ENCODE results near the gene NEB.

NEB gene, protein sequence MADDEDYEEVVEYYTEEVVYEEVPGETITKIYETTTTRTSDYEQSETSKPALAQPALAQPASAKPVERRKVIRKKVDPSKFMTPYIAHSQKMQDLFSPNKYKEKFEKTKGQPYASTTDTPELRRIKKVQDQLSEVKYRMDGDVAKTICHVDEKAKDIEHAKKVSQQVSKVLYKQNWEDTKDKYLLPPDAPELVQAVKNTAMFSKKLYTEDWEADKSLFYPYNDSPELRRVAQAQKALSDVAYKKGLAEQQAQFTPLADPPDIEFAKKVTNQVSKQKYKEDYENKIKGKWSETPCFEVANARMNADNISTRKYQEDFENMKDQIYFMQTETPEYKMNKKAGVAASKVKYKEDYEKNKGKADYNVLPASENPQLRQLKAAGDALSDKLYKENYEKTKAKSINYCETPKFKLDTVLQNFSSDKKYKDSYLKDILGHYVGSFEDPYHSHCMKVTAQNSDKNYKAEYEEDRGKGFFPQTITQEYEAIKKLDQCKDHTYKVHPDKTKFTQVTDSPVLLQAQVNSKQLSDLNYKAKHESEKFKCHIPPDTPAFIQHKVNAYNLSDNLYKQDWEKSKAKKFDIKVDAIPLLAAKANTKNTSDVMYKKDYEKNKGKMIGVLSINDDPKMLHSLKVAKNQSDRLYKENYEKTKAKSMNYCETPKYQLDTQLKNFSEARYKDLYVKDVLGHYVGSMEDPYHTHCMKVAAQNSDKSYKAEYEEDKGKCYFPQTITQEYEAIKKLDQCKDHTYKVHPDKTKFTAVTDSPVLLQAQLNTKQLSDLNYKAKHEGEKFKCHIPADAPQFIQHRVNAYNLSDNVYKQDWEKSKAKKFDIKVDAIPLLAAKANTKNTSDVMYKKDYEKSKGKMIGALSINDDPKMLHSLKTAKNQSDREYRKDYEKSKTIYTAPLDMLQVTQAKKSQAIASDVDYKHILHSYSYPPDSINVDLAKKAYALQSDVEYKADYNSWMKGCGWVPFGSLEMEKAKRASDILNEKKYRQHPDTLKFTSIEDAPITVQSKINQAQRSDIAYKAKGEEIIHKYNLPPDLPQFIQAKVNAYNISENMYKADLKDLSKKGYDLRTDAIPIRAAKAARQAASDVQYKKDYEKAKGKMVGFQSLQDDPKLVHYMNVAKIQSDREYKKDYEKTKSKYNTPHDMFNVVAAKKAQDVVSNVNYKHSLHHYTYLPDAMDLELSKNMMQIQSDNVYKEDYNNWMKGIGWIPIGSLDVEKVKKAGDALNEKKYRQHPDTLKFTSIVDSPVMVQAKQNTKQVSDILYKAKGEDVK (N-terminal part only)
- long read RNA-seq, donor 1: 0 reads
- long read RNA-seq, donor 2: 0 reads
- long read RNA-seq, donor 3: 0 reads
- long read RNA-seq, donor 4: 0 reads
- long read RNA-seq, donor 5: 0 reads
- long read RNA-seq, donor 6: 0 reads
- long read RNA-seq, donor 7: 0 reads
- long read RNA-seq, donor 8: 0 reads

- no peak for DNase-seq
Measured at GRCh38 chr2:151733771-151734672, at the start of gene NEB. NEB (minus strand) TSS chr2:151734476; CDS start chr2:151733156, 1,320 bp downstream.

DNA sequence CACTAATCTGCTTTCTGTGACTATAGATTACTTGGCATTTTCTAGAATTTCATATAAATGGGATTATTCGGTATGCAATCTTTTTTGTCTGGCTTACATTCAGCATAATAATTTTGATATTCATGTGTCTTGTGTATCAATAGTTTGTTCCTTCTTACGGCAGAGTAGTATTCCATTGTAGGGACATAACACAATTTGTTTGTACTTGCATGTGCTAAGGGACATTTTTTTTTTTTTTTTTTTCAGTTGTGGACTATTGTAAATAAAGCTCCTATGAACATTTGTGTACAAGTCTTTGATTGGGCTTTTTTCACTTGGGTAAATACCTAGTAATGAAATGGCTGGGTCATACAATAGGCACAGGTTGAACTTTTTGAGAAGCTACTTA lies 48.9 kb upstream of the NEB start:
- DNase-seq: no peak

GRCh38 chr2:151782378-151783132 lies 48.3 kb upstream of the NEB start:
- no peak for DNase-seq

DNA sequence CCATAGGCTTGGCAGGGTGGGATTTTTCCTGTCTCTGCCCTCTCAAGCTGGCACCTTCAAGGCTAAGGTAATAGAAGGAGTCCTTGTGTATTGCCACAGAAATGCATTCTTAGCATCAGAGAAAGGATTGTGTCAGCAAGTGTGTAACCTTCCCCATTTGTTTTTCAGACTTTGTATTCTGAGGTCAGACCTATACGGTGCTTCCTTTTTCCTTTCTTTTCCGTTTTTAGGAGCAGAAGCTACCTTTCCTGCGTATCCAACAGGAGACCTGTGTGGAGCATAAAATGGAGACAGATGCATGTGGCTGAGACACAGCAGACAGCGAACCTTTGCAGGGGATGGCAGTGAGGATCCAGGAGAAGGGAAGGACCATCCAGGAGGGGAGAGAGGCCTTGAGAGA lies 47.4 kb upstream of the NEB start:
- DNase-seq: no peak

DNA sequence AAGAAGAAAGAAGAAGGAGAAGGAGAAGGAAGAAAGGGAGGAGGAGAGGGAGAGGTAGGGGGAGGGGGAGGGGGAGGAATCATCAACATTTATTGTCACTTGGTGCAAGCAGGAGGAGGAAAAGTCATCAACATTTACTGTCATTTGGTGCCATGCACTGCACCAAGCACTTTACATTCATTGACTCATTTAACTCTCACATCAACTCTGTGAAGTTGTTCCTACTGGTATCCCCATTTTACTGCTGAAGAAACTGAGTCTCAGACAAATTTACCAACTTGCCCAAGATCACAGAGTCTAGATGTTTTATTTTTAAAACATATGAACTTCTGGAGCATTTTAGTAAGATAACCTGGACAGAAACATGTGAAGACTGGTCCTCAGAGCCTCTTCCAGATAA lies 46.7 kb upstream of the NEB start:
- no peak for DNase-seq

- no peak for DNase-seq
Measured at GRCh38 chr2:151777935-151778334, 43.7 kb upstream of the NEB start.

DNA sequence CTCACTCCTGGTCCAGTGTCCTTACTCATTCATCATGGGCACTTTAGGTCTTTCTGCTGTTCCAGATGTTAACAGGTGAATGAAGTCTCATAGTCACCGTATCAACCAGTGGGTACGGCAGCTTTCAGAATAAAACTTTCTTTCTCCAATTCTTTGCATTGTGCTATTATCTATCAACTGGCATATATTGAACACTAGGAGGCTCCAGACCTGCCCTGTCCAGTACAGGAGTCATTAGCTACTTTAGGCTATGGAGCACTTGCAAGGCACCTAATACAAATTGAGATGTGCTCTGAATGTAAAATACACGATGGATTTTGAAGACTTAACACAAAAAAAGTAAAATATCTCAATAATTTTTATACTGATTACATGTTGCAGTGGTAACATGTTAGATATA lies 43.2 kb upstream of the NEB start:
- DNase-seq: no peak

GRCh38 chr2:151776367-151776766 lies 42.1 kb upstream of the NEB start:
- no peak for DNase-seq

DNA sequence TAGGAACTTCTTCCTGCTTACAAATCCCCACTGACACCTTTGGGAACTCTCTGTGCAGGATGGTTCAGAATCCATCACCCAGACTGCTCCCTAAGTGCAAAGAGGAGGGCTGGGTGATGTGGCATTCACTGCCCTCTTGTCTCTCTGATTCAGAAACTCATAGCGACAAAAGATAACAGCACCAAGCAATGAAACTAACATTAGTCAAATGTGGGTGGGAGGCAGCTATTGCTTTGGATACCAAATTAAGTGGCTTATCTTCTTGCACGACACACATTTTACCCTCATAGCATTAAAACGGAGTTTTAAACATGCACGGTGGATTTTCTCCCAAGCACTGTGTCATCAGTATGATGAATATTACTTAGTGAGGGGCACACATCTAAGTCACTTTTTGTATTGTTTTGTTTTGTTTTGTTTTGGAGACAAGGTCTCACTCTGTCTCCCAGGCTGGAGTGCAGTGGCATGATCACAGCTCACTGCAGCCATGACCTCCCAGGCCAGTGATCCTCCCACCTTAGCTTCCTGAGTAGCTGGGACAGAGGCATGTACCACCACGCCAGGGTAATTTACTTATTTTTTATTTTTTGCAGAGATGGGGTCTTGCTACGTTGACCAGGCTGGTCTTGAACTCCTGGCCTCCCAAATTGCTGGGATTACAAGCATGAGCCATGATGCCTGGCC lies 40.9 kb upstream of the NEB start:
- DNase-seq: no peak

DNA sequence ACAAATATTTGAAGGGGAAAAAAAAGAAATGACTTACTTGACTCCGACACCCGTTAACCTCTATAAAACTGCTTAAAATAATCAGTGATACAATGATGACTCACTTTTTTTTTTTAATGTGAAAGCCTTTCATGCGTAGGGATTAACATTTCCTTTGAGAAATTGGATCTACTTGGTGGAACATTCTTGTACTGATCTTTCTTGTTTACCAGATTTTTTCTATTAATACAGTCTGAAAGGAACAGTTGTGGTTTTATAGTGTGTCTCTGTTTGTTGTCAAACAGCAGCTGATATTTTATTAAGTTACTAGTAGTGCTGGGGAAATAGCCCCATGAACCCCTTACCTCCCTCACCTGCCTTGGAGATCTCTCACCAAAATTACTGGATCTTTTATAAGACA lies 40.2 kb upstream of the NEB start:
- no peak for DNase-seq

DNA sequence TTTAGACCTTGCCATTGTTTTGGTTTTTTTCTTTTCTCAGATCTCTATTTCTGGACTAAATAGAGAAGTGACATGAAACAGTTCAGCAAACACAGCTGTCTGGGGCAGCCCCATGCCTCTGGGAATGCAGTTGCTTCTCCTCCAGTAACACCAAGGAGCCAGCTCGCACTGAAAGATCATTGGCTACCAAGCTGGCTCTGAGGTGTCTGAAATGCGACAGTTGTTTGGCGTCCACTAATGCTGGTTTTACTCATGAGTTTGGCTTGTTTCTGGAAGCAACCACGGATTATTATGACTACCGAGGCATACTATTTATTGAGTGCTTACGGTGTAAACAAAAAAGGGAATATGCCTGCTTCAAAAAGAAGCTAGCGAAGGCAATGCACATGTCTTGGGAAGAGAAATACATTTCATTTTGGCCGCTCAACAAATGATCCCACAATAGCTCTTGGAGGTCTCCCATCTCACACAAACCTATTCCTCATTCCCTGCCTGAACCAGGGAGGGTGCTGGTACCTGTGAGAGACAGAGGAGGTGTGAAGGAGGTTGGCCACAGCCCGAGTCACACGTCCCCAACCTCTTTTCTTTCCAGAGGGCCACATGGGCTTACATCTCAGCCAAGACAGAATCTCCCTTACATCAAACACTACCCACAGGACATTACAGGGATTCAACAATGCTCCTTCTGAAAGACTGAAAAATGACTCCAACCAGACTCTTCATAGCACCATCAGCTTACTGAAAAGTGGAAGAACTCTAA lies 37.5 kb upstream of the NEB start:
- DNase-seq: no peak

- DNase-seq: no peak
Measured at GRCh38 chr2:151770995-151771394, 36.7 kb upstream of the NEB start.

DNA sequence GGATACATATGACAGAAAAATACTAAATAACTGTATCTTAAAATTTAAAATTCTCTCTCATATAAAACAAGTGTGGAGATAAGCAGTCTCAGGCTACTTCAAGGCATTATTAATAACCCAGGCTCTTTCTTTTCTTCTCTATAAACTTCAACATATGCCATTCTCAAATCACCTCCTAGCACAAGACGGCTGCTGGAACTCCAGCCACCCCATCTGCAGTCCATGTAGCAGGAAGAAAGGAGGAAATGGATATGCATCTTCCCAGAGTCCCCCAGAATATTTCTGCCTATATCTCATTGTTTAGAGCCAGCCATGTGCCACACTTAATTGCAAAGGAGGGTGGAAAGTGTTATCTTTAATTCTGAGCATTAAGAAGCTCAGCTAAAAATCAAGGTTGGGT lies 35.3 kb upstream of the NEB start:
- no peak for DNase-seq

DNA sequence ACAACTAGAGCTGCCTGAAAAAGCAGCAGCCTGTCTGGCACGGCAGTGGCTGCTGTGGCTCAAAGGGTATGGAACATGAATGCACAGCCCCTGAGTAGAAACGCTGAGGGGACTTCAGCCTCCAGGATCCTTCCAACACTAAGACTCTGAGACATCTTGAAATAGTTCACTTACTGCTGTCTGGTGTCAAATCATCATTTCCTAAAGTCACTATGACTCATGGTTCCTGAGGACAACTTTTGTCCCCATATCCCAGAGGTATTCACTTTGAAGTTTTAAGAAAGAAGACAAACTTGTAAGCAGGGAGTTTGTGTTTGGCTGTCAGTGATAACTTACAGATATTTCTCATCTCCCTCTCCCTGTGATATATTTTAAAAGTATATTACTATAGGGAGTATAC lies 33.3 kb upstream of the NEB start:
- DNase-seq: no peak

- DNase-seq: no peak
Measured at GRCh38 chr2:151766437-151767153, 32.3 kb upstream of the NEB start.

GRCh38 chr2:151765760-151766410 lies 31.6 kb upstream of the NEB start:
- peak; percentile 33 for DNase-seq

DNA sequence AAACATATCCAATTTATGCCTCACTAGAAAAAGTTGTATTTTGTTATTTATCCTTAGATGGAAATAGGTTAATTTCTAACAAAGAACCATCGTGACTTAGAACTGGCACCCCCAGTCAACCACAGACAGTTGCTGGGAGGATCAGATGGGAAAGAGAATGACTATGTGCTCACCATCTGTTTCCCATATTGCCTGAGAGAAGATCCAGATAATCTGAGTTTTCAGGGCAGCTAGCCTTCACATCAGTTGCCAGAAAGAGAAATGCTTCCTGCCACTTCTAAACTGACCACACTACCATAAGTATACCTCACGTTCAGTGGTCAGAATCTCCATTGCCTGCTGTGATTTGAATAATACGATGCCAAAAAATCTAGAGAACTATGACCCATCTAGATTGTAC lies 28.4 kb upstream of the NEB start:
- DNase-seq: no peak

DNA sequence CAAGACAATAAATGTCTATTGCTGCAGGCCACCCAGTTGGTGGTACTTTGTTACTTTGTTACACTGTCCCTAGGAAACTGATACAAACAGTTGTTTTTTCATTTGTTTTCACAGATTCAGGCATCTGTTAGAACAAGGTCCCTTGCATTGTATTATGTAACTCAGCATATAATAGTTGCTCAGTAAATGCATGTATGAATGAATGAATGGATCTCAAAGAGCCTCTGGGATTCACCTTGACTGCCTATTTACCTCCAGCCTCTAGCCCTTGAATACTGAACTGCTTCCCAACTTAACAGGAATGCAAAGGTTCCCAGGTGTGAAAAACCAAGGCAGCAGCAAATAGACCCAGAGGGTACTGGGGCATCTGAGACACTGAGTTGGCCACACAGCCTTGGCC lies 27.4 kb upstream of the NEB start:
- no peak for DNase-seq
